GM13976 (cell line): Measurements from ENCODE around the gene PLXNA1.

ENCODE experiments used
- DNase-seq: peaks from one replicate; pipeline ENCODE4 v3.0.0; 2012; ENCODE audit warnings: low spot score
- in situ Hi-C: fragments of 300-500 bp; cut with MboI; formaldehyde crosslinking; loops from one replicate; pipeline ENCODE4 v1.12.0; 2022; ENCODE audit warnings: low sequenced_read_pairs, mixed read lengths, inconsistent platforms; ENCODE audit not compliant: unreplicated experiment
- TF ChIP-seq, protein P1 (sequence below): IDR thresholded peaks from 2 replicates; pipeline ENCODE4 v1.5.1; 2012; ENCODE audit warnings: borderline replicate concordance, mild to moderate bottlenecking; ENCODE audit not compliant: insufficient read depth; ENCODE audit errors: extremely low read depth, missing control alignments, control extremely low read depth

Gene PLXNA1

GRCh38 chr3:126994661-126995245 is 11.8 kb downstream of the PLXNA1 start:
- DNase-seq: no peak
- in situ Hi-C loops: no loop called here
- TF ChIP-seq, protein P1, sequence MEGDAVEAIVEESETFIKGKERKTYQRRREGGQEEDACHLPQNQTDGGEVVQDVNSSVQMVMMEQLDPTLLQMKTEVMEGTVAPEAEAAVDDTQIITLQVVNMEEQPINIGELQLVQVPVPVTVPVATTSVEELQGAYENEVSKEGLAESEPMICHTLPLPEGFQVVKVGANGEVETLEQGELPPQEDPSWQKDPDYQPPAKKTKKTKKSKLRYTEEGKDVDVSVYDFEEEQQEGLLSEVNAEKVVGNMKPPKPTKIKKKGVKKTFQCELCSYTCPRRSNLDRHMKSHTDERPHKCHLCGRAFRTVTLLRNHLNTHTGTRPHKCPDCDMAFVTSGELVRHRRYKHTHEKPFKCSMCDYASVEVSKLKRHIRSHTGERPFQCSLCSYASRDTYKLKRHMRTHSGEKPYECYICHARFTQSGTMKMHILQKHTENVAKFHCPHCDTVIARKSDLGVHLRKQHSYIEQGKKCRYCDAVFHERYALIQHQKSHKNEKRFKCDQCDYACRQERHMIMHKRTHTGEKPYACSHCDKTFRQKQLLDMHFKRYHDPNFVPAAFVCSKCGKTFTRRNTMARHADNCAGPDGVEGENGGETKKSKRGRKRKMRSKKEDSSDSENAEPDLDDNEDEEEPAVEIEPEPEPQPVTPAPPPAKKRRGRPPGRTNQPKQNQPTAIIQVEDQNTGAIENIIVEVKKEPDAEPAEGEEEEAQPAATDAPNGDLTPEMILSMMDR: no peak

DNA sequence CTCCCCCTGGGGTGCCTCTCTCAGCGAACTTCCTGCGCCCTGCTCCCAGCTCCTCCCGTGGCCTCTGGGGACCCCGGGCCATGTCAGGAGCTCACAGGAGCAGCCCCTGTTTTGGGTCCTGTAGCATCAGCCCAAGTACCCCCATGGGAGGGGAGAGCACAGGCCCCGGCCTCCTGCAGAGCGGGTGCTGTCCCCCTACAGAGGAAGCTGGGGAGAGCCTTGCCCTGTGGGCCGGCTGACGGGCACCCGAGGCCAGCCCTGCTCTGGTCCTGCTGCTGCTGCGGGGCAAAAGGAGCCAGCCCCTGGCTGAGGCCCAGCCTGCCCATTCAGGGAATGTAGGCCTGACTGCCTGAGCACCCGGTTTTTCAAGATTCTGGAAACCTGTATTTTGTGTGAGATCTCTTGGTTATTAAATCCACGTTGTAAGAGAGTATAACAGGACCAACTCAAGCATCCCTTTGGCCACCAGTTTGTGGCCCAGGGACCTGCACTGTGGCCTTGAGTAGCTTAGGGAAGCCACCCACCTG is 12.4 kb downstream of the PLXNA1 start:
- in situ Hi-C loops: no loop called here
- TF ChIP-seq, protein P1: no peak

GRCh38 chr3:126995926-126996512 is 13.1 kb downstream of the PLXNA1 start:
- no peak for DNase-seq
- in situ Hi-C loops: no loop called here
- TF ChIP-seq, protein P1: no peak

More for the DNA sequence above, 12.4 kb downstream of the PLXNA1 start:
- DNase-seq: no peak

DNA sequence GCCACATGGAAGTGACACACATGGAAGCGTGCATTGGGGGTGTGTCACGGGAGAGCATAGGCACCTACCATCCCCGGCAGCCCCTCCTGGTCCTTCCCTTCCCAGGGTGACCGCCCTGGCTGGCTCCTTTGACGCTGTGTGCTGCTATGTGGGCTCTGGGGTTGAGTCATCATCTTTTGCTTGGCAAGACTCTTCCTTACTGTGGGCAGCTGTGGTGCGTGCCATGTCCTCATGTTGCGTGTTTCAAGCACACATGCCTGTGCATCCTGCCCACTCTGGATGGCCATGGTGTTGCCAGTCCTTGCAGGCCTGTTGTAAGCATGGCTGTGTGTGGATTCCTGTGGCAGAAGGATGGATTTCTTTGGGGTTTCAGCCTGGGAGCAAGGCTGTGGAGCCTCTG is 14.0 kb downstream of the PLXNA1 start:
- in situ Hi-C loops: no loop called here

GRCh38 chr3:126997455-126998038 is 14.6 kb downstream of the PLXNA1 start:
- no peak for DNase-seq
- TF ChIP-seq, protein P1: no peak
- in situ Hi-C loops: no loop called here

More for the DNA sequence above, 14.0 kb downstream of the PLXNA1 start:
- TF ChIP-seq, protein P1: no peak
- no peak for DNase-seq

DNA sequence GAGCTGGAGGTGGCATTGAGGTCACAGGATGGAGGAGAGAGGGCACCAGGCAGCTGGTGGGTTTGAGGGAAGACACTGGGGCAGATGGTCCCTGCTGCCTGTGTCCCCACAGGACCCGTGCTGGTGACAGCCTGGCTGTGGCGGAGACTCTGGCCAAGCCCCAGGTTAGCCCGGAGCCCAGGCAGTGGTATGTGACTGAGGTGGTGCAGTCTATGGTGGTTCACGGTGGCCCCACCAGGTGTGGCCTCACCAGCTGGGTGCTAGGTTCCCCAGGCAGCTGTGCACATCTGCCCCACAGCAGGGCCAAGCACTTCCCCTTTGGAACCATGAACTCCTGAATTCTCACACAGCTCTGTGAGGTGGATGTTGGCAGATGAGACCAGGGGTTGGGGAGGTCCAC is 15.4 kb downstream of the PLXNA1 start:
- TF ChIP-seq, protein P1: no peak
- in situ Hi-C loops: no loop called here
- no peak for DNase-seq

- in situ Hi-C loops: no loop called here
Observed at GRCh38 chr3:126998728-126999127, 15.8 kb downstream of the PLXNA1 start.

More at GRCh38 chr3:126998728-126999127, 15.8 kb downstream of the PLXNA1 start:
- TF ChIP-seq, protein P1: no peak
- no peak for DNase-seq
